AG20443 (cell line): ENCODE measurements around the gene MGMT.

Source experiments
- DNase-seq: peaks from one replicate; pipeline ENCODE4 v3.0.0; 2012; ENCODE audit warnings: low spot score, mixed read lengths

MGMT gene

DNA sequence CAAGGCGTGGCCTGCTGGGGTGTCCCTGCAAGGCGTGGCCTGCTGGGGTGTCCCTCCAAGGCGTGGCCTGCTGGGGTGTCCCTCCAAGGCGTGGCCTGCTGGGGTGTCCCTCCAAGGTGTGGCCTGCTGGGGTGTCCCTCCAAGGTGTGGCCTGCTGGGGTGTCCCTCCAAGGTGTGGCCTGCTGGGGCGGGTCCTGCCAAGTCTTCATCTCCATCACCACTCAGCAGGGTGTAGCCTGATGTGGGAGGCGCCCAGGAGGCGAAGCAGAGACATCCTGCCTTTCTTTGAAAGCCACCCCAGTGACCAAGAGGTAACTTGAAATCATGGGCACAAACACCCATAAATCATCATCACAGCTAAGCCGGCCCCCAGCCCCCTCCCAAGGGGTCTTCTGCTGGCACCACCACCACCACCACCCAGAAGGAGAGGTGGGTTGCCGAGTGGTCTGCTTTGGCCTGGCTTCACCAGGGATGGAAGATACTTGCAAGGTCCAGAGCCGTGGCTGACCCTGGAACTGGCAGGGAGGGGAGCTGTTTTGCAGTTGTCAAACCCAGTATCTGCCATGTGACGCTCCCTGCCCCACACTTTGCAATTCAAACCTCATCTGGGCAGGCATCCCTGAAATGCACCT lies 306.4 kb downstream of the MGMT start:
- DNase-seq: no peak

GRCh38 chr10:129774082-129774735 lies 307.2 kb downstream of the MGMT start:
- DNase-seq: no peak

- no peak for DNase-seq
These were observed 307.8 kb downstream of the MGMT start for GRCh38 chr10:129774736-129775401.

DNA sequence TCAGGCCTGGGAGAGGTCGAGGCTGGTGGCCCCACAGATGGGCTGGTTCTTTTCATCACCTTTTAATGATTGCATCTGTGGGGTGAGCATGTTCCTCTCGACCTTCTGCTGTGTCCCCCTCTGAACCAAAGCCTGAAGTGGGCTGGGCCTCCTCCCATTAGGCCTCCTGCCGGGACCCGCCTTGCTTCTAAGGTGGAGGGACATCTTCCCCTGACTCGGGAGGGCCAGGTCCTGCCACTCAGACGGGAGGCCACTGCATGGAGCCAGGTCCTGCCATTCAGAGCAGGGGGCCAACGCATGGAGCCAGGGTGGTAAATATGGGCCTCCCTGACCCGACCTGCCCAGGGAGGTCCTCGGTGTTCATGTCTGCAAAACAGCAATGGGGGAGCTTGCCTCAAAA lies 308.6 kb downstream of the MGMT start:
- no peak for DNase-seq

DNA sequence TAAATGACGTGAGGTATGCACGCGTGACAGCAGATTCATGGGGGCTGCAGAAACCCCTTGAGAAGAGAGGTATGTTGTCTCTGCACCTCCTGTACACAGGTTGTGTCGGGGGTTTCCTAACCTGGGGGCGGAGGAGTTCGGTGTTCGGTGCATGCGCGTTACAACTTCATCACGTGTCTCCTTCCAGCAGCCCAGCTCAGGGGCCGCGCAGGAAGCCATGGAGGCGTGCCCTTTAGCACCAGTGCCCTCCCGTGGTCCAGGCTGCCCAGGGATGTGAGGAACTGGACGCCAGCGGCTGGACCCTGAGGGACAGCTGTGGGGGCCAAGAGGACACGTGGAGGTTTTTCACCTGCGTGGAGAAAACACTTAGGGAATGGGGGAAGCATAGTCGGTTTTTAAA lies 310.6 kb downstream of the MGMT start:
- no peak for DNase-seq

GRCh38 chr10:129778571-129778970 lies 311.5 kb downstream of the MGMT start:
- no peak for DNase-seq

- no peak for DNase-seq
These were observed 312.4 kb downstream of the MGMT start for GRCh38 chr10:129779126-129780111.

DNA sequence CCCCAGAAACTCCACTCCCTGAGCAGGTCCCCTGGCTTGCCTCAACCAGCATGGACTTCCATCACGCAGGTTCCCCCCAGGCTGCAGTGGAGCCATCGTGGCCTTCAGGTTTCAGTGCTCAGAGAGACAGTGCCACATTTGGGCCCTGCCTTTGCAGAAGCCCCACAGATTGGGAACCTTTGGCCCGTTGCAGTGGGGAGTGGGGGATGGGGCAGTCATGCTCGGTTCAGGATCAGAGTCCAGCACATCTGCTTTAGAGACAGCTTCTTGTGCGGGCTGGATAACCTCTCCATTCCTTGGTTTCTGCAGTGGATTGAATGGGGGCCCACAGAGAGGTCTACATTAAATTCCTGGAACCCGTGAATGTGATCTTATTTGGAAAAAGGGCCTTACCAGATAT lies 313.2 kb downstream of the MGMT start:
- no peak for DNase-seq

GRCh38 chr10:129780901-129781795 lies 314.1 kb downstream of the MGMT start:
- DNase-seq: no peak

- DNase-seq: no peak
These were observed 317.2 kb downstream of the MGMT start for GRCh38 chr10:129784291-129784690.

GRCh38 chr10:129784891-129785290 lies 317.9 kb downstream of the MGMT start:
- no peak for DNase-seq

DNA sequence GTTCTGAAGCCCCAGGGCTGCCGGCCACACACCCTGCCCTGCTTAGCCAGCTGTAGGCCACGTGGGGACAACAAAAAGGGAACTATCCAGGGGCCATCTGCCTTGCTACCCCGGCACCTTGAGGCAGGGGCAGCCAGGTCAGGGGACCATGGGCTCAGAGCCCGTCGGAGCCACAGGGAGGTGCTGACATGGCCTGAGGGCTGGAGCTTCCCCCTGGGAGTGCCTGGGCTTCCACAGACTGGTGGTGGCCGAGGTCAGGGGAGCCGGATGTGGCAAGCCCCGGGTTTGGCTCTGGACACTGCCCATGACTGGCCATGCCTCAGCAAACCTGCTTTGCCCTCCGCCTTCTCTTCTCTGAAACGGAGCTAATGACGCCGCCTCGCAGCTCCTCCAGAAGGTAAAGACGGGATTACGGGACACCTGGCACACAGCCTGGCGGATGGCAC lies 318.5 kb downstream of the MGMT start:
- no peak for DNase-seq

DNA sequence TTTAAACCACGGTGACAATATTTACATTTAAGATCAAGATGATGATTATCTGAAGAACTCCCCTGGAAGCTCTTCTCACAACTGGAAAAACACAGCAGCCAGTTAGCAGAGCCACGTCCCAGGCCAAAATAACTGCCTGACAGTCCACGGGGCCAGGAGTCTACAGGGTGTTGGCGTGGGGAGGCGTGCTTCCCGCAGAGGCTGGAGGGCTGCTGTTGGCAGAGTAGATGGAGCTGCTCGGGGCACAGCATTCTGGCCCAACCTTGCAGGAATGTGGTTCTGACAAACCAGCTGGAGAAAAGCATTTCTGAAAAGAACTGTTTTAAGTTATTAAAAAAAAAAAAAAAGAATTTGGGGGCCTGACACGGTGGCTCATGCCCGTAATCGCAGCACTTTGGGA lies 319.2 kb downstream of the MGMT start:
- DNase-seq: no peak

DNA sequence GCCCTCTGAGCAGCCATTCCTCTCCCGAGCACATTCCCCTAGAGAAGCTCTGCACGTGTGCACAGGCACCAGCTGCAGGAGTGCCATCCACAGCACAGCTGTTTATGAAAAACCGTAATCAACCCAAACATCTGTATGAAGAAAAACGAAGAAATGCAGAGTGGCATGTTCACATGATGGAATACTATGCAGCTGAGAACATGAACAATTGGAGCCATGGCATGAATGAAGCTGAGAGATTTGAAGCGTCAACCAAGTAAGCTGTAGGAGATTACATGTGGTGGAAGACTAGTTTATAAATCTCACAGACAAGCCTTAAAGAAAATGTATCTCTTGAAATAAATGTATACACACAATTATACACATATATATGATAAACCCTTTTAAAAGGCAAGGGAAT lies 320.5 kb downstream of the MGMT start:
- DNase-seq: no peak

GRCh38 chr10:129788215-129788614 lies 321.2 kb downstream of the MGMT start:
- no peak for DNase-seq

DNA sequence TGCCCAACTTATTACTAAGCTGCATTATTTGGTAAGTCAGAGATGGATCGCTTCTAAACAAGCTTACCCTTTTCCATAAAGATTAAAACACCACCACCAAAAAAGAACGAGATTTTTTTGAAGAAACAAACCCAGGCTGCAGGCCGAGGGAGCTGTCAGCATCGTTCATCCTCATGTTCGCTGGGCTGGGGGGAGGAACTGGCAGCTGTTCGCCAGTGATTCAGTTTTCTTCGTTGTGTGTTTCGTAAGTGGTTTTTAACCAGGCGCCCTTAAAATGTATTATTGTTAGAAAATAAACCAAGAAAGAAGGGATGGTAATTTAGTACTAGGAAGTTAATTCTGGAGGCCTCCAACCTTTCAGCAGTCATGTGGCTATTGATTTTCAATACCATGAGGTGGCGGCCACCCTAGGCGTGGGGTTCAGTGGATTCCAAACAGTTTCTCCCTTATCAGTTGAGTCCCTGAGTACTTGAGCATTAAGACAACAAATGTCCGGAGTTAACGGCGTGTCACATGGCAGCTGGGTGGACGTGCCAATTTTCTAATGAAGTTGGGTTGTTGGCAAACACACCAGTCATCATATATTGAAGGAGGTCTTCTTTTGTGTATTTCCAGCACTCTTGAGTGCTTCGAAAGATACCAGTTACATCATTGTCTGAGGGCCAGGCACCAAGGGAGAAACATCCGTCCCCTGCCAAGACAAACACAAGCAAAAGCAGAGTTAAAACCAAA lies 323.8 kb downstream of the MGMT start:
- DNase-seq: no peak

GRCh38 chr10:129792141-129792540 lies 325.1 kb downstream of the MGMT start:
- no peak for DNase-seq

DNA sequence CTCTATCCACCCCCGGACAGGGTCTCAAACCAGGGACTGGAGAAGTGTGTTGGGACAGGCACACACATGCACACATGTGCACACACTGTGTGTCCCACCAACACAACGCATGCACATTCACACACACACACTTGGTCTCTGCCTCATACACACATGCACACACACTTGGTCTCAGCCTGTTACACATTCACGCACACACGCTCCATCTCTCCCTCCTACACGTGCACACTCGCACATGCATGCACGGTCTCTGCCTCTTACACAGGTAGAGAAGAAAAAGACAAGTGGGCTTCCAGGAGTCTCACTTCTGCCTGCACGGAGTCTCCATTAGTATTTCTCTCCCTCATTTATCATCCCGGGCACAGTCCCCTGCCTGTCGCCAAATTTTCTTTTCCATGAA lies 325.8 kb downstream of the MGMT start:
- DNase-seq: no peak

DNA sequence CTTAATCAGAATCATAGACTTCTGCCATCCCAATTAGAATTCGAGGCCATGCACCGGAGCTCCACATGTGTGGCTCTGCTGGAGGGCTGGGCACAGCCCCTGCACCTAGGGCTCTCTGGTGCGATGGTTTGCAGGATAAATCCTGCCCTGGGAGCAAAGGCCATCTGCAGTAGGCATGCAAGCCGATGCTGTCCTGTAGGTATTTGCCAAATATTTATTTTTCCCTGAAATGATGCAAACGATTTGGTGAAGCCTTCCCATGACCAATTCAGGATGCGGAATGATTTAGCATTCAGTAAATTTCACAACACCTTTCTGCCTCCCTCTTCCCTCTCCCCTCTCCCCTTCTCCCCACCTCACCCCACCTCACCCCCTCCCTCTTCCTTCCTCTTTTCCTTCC lies 326.4 kb downstream of the MGMT start:
- no peak for DNase-seq

- no peak for DNase-seq
These were observed 327.0 kb downstream of the MGMT start for GRCh38 chr10:129793996-129794395.
